ENCODE measurements around the gene SNX8.

The SNX8 gene

GRCh38 chr7:2217716-2218443, 96.4 kb downstream of the SNX8 start:
- no peak overlapping the region for H3K27ac ChIP-seq
- no peak for TF ChIP-seq CTCF (conservative IDR thresholded peaks at IDR 0.05)

- H3K27ac ChIP-seq: no peak overlapping the region
- TF ChIP-seq CTCF (conservative IDR thresholded peaks at IDR 0.05): no peak
These were observed 97.0 kb downstream of the SNX8 start for GRCh38 chr7:2217206-2217605.

- no peak overlapping the region for H3K27ac ChIP-seq
- TF ChIP-seq CTCF (conservative IDR thresholded peaks at IDR 0.05): no peak
These were observed 98.4 kb downstream of the SNX8 start for GRCh38 chr7:2215851-2216250.

DNA sequence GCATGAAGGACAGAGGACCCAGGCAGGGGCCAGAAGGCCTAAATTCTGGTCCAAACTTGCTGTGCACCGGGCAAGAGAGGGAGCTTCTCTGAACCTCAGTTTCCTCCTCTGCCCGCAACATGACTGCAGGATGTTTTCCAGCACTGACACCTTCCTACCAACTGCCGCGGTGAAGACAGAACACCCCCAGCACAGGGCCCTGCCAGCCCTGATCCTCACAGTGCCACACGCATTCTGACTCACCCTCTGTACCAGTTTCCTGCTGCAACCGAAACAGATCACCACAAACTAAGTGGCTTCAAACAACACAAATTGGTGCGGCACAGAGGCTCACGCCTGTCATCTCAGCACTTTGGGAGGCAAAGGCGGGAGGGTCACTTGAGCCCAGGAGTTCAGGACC, 99.6 kb downstream of the SNX8 start:
- no peak for TF ChIP-seq CTCF (conservative IDR thresholded peaks at IDR 0.05)
- no peak overlapping the region for H3K27ac ChIP-seq

GRCh38 chr7:2213551-2214215, 100.6 kb downstream of the SNX8 start:
- TF ChIP-seq CTCF (conservative IDR thresholded peaks at IDR 0.05): no peak
- H3K27ac ChIP-seq: no peak overlapping the region

DNA sequence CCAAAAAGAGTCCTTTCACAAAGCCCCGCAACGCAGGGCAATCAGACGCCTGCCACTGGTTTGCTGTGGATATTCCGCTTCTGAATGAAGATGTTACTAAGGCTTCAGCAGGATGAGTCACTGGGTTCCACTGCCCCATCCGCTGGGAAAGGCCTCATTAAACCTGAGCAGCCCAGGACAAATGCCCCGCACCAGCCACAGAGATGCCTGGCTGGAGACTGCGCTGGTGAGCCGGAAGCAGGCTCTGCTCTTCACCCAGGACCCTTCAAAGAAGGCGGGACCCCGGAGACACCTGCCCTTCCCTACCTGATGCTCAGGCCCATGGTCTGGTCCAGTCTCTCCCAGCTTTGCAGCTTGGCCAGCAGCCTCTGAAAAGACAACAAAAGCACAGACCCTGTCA, 101.3 kb downstream of the SNX8 start:
- H3K27ac ChIP-seq: no peak overlapping the region
- no peak for TF ChIP-seq CTCF (conservative IDR thresholded peaks at IDR 0.05)

GRCh38 chr7:2211926-2212325, 102.3 kb downstream of the SNX8 start:
- TF ChIP-seq CTCF (conservative IDR thresholded peaks at IDR 0.05): no peak
- H3K27ac ChIP-seq: no peak overlapping the region
